GM21723 (cell line): ENCODE data around the gene BNC2.
"Not testable (repeated sequence)": the region's sequence is repeated elsewhere in the genome, so short reads cannot be mapped to it uniquely, and the experiment has no call there.

Experiments used
- ATAC-seq: cut with Tn5 transposase; IDR thresholded peaks from one replicate; pipeline ENCODE4 v1.9.1; 2021; ENCODE audit warnings: mild to moderate bottlenecking, moderate library complexity; ENCODE audit not compliant: unreplicated experiment

The BNC2 gene

GRCh38 chr9:16521868-16522411 lies 348.5 kb downstream of the BNC2 start:
- ATAC-seq, result no peak

DNA sequence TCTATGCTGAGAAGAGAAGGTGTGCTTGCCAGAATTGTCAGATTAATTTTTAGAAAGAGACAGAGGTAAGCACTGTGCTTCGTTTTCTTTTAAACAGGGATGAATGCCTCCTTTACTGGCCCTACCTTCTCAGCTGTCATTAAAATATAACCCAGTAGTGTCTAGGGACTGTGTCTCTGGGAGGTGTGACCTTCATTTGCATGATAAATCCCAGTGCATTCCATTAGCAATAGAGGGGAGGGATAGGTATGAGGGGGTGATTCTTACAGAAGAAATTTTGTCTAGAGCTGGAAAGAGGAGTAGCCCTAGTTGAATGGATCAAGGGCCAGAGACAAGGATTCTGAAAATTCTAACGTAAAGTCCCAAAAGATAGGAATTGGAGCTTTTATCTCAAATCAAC lies 351.5 kb downstream of the BNC2 start:
- no peak for ATAC-seq

- no peak for ATAC-seq
These were observed 353.6 kb downstream of the BNC2 start for GRCh38 chr9:16516891-16517290.

- ATAC-seq, result no peak
These were observed 354.6 kb downstream of the BNC2 start for GRCh38 chr9:16515879-16516301.

DNA sequence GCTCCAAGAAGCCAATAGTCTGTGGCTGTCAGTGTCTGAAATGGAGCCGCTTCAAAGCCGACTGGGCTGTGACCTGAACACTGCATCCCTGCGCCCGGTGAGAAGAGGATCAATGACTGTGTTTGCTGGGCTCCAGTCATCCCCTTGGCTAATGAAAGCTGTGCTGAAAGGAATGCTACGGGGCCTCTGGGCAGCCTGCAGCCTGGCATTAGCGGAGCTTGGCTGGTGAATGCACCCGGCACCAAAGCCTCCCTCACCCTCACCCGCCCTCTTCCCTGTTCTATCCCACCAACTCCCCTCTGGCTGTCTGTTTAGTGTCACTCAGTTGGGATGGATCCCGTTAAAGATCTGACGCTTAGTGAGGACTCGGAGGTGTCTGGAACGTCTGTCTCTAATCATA lies 355.3 kb downstream of the BNC2 start:
- ATAC-seq, result no peak

DNA sequence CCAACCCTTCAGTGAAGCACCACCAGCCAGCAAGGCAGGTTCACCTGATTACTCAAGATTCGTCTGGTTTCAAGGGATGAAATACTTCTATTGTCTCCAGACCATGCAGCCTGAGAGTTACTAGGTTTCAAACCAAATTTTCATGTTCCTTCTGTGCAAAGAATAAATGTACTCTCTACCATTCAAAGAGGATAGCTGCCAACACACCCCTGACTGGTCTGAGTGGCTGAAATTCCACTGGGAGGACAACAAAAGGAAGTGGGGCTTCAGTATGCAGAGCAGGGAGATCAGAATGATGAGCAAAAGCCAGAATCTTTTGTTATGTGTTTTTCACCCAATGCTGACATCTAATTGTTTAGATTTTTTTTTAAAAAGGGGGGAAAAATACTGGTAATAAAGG lies 356.3 kb downstream of the BNC2 start:
- ATAC-seq, result no peak

DNA sequence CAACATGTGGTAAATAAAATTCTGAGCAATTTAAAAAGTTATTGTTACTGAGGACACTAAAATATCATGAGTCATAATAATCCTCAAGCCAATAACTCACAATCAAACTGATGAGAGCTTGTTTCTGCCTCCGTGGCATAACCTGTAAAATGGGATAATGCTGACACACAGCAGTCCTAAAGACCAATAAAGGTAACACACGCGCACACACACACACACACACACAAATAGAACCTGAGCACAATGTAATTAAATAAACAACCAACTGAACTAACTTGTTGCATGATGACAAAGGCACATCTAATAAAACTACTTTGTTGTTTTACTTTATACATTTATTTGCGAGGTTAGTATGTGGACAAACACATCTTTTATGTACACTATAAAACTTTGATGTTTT lies 358.2 kb downstream of the BNC2 start:
- ATAC-seq, result no peak

- no peak for ATAC-seq
These were observed 360.0 kb downstream of the BNC2 start for GRCh38 chr9:16510482-16510881.

DNA sequence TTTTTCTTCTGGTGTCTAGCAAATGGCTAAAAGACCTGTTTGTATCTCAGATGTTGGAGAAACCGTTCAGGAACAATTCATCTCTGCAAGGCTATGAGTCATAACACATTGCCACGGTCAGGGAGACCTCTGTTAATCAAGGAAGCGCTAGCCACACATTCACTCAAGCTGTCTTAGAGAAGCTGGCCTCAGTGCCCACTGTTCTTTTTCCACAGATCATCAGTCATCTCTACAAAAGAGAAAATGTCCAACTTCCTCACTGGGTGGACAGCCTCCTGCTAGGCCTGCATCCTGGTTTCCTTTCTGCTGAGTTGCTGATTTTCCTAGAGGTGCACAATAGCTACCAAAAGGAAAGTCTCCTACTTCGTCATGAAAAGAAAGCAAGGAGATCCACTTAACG lies 360.5 kb downstream of the BNC2 start:
- ATAC-seq, result no peak

DNA sequence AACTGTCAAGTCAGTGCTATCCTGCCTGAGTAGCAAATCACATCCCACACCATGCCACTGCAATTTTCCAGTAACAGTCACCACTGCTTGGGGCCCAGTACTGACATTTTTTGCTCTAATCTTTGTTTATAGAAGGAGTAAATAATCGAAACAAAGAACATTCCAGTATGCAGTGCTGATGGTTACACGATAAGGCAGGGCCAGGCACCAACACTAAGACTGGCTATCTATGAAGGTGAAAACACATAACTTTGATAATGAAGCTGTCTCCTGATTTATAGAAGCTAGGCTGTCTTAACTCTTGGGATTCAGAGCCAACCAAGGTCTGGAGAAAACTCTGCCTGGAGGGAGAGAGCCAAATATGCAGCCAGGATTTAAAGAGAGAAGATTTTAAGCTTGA lies 365.3 kb downstream of the BNC2 start:
- ATAC-seq, result no peak

GRCh38 chr9:16501726-16502125 lies 368.7 kb downstream of the BNC2 start:
- ATAC-seq, result no peak

- no peak for ATAC-seq
These were observed 369.3 kb downstream of the BNC2 start for GRCh38 chr9:16501141-16501540.

GRCh38 chr9:16500386-16500785 lies 370.1 kb downstream of the BNC2 start:
- ATAC-seq, result no peak

DNA sequence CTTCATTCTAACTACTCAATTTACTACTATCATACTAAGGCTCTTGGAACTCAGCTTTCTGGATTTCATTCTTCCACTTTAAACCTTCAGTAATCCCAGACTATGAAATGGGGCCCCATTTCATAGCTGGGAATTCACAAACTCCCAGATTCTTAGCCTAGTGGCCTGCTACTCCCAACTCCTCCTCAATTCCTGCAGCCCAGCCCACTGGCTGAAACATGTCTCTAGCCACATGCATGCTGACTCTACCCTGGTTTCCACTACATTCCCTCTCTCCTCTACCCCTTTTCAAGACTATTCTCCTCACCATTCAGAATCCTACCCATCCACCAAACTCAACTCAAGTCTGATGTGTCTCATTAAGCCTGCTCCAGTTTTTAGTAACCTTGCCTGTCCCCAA lies 370.6 kb downstream of the BNC2 start:
- no peak for ATAC-seq

- no peak for ATAC-seq
These were observed 373.6 kb downstream of the BNC2 start for GRCh38 chr9:16496908-16497307.

GRCh38 chr9:16487915-16488314 lies 382.6 kb downstream of the BNC2 start:
- ATAC-seq, result no peak

GRCh38 chr9:16485575-16486321 lies 384.7 kb downstream of the BNC2 start:
- no peak for ATAC-seq

- ATAC-seq, result no peak
These were observed 385.3 kb downstream of the BNC2 start for GRCh38 chr9:16485160-16485559.

- ATAC-seq, result no peak
These were observed 385.7 kb downstream of the BNC2 start for GRCh38 chr9:16484744-16485143.

DNA sequence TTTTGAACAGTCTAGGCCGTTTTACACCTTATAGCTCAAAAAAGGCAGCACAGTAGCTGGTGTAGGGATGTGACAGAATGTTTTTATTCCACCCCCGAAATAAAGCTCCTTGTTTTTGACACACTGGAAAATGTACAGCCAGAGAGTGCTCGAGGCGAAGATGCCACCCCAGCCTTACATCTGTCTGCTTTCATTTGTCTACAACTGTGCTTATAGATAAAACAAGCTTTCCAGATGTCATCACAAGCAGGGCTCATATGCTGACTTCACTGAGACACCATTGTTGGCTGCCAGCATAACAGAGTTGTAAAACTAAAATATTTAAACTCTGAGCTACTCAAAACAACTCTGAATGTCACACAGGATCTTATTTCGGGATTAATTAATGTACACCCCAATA lies 386.3 kb downstream of the BNC2 start:
- no peak for ATAC-seq

DNA sequence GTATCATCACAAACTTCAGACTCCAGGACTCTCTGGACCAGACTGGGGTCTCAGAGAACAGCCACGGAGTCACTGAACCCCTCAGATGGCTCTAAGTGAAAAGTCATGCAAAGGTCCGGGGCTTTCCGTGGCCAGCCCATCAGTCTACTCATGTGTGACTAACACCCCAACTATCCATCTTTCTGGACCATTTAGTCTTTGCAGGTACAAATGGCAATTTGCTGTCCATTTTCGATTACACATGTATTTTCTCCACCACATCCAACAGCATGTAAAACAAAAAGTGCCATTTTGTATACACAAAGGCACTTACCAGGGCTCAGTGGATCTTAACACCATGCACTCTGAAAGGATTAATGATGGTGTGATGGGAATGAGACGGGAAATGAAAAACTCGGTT lies 387.7 kb downstream of the BNC2 start:
- ATAC-seq, result no peak

GRCh38 chr9:16480584-16480983 lies 389.9 kb downstream of the BNC2 start:
- not testable (repeated sequence) for ATAC-seq

DNA sequence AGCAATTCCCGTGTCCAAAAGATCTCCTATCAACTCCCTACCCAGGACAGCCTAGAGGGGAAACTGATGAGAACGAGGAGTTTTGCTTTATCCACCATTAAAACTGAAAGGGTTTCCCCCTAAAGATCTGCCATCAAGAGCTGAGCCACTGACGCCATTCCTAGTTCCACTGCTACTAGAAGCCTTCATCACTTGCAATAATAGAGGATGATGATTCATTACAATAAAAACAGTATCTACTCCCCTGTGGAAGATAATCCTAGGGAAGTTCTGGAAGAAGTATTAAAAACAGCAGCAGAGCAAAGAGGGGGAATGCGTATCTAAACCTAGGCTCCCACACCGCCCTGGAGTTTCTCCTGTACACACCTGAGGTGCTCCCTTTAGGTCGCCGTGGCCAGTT lies 394.5 kb downstream of the BNC2 start:
- no peak for ATAC-seq
